ENCODE data around the gene CD69. TPM values are rescaled to one million over a fixed set of nuclear protein-coding genes. Genes with fewer than 3 reads are reported as not detected.
"Not testable (repeated sequence)": the region's sequence is repeated elsewhere in the genome, so short reads cannot be mapped to it uniquely, and the experiment has no call there.

Gene CD69
- total RNA-seq, 2 experiments from 2014 or later, result 111 to 116 TPM

GRCh38 chr12:9738905-9739304 is 21.8 kb downstream of the CD69 start:
- POLR2A ChIA-PET, result interaction anchor here (0.8 to 5.3 kb wide), 5 partner anchors 9 to 90 kb away, joined by 3 to 84 read pairs (median 3); partner anchors contain the start of genes CD69 and CLEC2D
- not testable (repeated sequence) for DNase-seq; H3K27me3 Mint-ChIP-seq; H3K9me3 Mint-ChIP-seq; ATAC-seq (ENCODE audit: low read depth)
- H3K4me3 Mint-ChIP-seq, result peak overlapping the region; percentile 75
- H3K27ac Mint-ChIP-seq, result peak overlapping the region; percentile 82
- peaks cover 26% of the 10 kb centered on the region for H3K36me3 Mint-ChIP-seq
- H3K4me1 Mint-ChIP-seq, result peaks cover 59% of the 10 kb centered on the region

- Mint-ChIP-seq H3K4me3 (peak overlapping the region; percentile 72), H3K27ac (peak overlapping the region; percentile 92), H3K9me3 (peaks cover 3% of the 10 kb centered on the region), H3K27me3 (no peaks in the 10 kb centered on the region), H3K4me1 (peaks cover 55% of the 10 kb centered on the region), H3K36me3 (peaks cover 29% of the 10 kb centered on the region)
- POLR2A ChIA-PET, result interaction anchor here (0.8 to 1.6 kb wide), 3 partner anchors 66 to 89 kb away, joined by 3 to 4 read pairs (median 4); no protein-coding TSS in a partner anchor
- DNase-seq, result no peak
- ATAC-seq (ENCODE audit: low read depth), result no peak
Measured at GRCh38 chr12:9736936-9737705, 23.6 kb downstream of the CD69 start.

- Mint-ChIP-seq H3K27me3 (no peaks in the 10 kb centered on the region), H3K36me3 (peaks cover 28% of the 10 kb centered on the region), H3K4me1 (peaks cover 55% of the 10 kb centered on the region), H3K9me3 (peaks cover 3% of the 10 kb centered on the region), H3K4me3 (no peak overlapping the region), H3K27ac (no peak overlapping the region)
- ATAC-seq (ENCODE audit: low read depth), result no peak
- POLR2A ChIA-PET, result no interaction called here
- DNase-seq, result no peak
Measured at GRCh38 chr12:9735601-9736000, 25.1 kb downstream of the CD69 start.

DNA sequence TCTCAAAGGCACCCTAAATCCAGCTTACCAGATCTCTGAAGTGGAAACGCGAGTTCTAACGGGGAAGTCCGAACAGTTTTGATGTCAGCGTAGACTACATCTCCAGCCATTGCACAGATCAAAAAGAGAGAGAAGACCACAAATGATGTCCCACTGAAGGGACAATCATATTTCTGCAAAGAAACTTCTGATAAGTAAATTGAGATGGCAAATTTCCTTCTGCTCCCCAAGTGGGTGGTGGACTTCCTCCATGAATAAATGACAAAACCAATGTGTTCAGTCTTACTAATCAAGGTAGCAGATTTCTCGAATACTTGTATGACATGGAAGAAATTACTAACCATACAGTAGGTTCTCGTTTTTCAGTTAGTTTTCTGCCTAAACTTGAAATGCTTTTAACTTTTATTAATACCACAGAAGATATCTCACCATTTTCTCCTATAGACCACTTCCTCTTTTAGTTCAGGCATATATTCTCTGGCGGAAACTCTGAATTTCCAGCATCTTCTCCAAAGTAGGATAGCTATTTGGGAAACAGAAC is 27.7 kb downstream of the CD69 start, which contains the start of gene CLECL1:
Gene CLECL1 (minus strand): TSS at position 177 of the 541 bp plus-strand sequence.
- POLR2A ChIA-PET, result interaction anchor here (0.9 to 1.4 kb wide), 2 partner anchors 59 to 65 kb away, joined by 3 read pairs; no protein-coding TSS in a partner anchor
- H3K36me3 Mint-ChIP-seq, result peaks cover 13% of the 10 kb centered on the region
- no peaks in the 10 kb centered on the region for H3K27me3 Mint-ChIP-seq
- H3K4me3 Mint-ChIP-seq, result peak within 1 kb of the TSS; percentile 63
- ATAC-seq (ENCODE audit: low read depth) (no peak), DNase-seq (no peak)
- H3K9me3 Mint-ChIP-seq, result peaks cover 1% of the 10 kb centered on the region
- H3K4me1 Mint-ChIP-seq, result peaks cover 37% of the 10 kb centered on the region
- H3K27ac Mint-ChIP-seq, result peak within 1 kb of the TSS; percentile 73

GRCh38 chr12:9731797-9732196 is 28.9 kb downstream of the CD69 start:
- Mint-ChIP-seq H3K9me3 (peaks cover 1% of the 10 kb centered on the region), H3K36me3 (peaks cover 12% of the 10 kb centered on the region), H3K4me3 (peak overlapping the region; percentile 58), H3K4me1 (peaks cover 29% of the 10 kb centered on the region), H3K27me3 (no peaks in the 10 kb centered on the region), H3K27ac (peak overlapping the region; percentile 35)
- no peak for DNase-seq
- POLR2A ChIA-PET, result interaction anchor here (1.1 to 1.5 kb wide), 2 partner anchors 24 to 84 kb away, joined by 3 to 5 read pairs; no protein-coding TSS in a partner anchor
- peak; percentile 72 for ATAC-seq (ENCODE audit: low read depth)

- POLR2A ChIA-PET, result interaction anchor here (1.1 to 1.5 kb wide), 2 partner anchors 23 to 83 kb away, joined by 3 to 5 read pairs; no protein-coding TSS in a partner anchor
- Mint-ChIP-seq H3K27me3 (no peaks in the 10 kb centered on the region), H3K27ac (peak overlapping the region; percentile 35), H3K4me1 (peaks cover 26% of the 10 kb centered on the region), H3K9me3 (peaks cover 1% of the 10 kb centered on the region), H3K36me3 (peaks cover 11% of the 10 kb centered on the region), H3K4me3 (peak overlapping the region; percentile 58)
- ATAC-seq (ENCODE audit: low read depth), result no peak
- DNase-seq, result no peak
Measured at GRCh38 chr12:9731393-9731792, 29.3 kb downstream of the CD69 start.

DNA sequence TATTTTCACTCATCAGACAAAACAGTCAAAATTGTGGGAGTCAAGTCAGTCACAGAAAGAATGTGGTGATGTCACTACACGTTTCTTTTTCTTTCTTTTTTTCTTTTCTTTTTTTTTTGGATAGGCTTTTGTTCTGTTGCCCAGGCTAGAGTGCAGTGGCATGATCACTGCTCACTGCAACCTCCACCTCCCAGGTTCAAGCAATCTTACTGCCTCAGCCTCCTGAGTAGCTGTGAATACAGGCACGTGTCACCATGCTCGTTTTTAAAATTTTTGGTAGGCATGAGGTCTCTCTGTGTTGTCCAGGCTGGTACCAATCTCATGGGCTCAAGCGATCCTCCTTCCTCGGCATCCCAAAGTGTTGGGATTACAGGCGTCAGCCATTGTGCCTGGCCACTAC is 30.1 kb downstream of the CD69 start:
- H3K36me3 Mint-ChIP-seq, result peaks cover 8% of the 10 kb centered on the region

DNA sequence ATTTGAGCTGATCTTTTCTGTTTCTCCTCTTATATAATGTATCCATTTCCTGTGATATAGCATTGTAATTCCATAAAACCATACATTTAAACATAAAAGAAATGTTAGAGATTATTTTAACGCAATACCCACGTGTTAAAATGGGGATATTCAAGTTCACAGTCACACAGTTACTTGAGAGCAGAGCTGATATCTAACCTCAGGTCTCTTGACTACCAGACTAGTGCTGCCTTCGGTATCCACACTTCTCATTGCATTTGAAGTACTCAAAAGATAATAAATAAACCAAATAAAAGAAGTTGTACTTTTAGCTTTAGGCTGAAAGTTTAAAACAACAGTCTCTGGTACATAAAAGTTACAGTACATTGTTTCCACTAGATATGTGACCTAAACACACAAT is 30.7 kb downstream of the CD69 start:
- no peak for ATAC-seq (ENCODE audit: low read depth)
- H3K4me3 Mint-ChIP-seq, result no peak overlapping the region
- peaks cover 22% of the 10 kb centered on the region for H3K4me1 Mint-ChIP-seq
- no peaks in the 10 kb centered on the region for H3K27me3 Mint-ChIP-seq
- H3K9me3 Mint-ChIP-seq, result peaks cover 1% of the 10 kb centered on the region
- POLR2A ChIA-PET, result interaction anchor here (1.0 to 1.4 kb wide), 4 partner anchors 9 to 82 kb away, joined by 3 to 5 read pairs (median 4); no protein-coding TSS in a partner anchor
- peaks cover 5% of the 10 kb centered on the region for H3K36me3 Mint-ChIP-seq
- DNase-seq, result no peak
- no peak overlapping the region for H3K27ac Mint-ChIP-seq

More for the DNA sequence above, 30.1 kb downstream of the CD69 start:
- DNase-seq (no peak), ATAC-seq (ENCODE audit: low read depth) (no peak)
- Mint-ChIP-seq H3K9me3 (peaks cover 1% of the 10 kb centered on the region), H3K27ac (no peak overlapping the region), H3K4me3 (no peak overlapping the region), H3K27me3 (no peaks in the 10 kb centered on the region), H3K4me1 (peaks cover 23% of the 10 kb centered on the region)
- POLR2A ChIA-PET, result interaction anchor here (1.0 to 1.4 kb wide), 4 partner anchors 8 to 83 kb away, joined by 3 to 5 read pairs (median 4); no protein-coding TSS in a partner anchor

DNA sequence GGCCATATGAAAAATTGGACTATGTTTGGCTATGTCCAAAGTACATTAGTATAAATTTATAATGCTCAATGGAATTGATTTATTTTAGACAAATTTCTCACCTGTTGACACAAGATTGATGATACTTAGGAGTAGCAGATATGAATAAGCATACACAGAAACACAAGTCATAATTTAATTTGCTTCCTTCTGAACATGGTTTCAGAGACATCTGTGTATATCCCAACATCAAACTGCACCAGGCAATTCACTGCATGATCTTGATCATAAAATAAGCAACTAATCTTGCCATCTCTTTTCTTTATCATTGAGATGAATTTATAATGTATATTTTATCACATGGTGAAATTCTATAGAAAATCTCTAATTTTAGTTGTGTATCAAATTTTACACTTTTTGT is 31.6 kb downstream of the CD69 start:
- Mint-ChIP-seq H3K27ac (no peak overlapping the region), H3K36me3 (peaks cover 5% of the 10 kb centered on the region), H3K4me3 (no peak overlapping the region), H3K9me3 (peaks cover 1% of the 10 kb centered on the region), H3K4me1 (peaks cover 20% of the 10 kb centered on the region), H3K27me3 (no peaks in the 10 kb centered on the region)
- POLR2A ChIA-PET, result interaction anchor here (1.4 kb wide), 1 partner anchor 81 kb away, joined by 4 read pairs; no protein-coding TSS in a partner anchor
- DNase-seq (no peak), ATAC-seq (ENCODE audit: low read depth) (no peak)

GRCh38 chr12:9727813-9728212 is 32.9 kb downstream of the CD69 start:
- H3K36me3 Mint-ChIP-seq, result peaks cover 4% of the 10 kb centered on the region
- peaks cover 1% of the 10 kb centered on the region for H3K9me3 Mint-ChIP-seq
- H3K4me1 Mint-ChIP-seq, result peaks cover 15% of the 10 kb centered on the region
- DNase-seq (no peak), ATAC-seq (ENCODE audit: low read depth) (no peak)
- no peak overlapping the region for H3K27ac Mint-ChIP-seq
- POLR2A ChIA-PET, result no interaction called here
- no peak overlapping the region for H3K4me3 Mint-ChIP-seq
- H3K27me3 Mint-ChIP-seq, result no peaks in the 10 kb centered on the region

GRCh38 chr12:9725213-9725870 is 35.4 kb downstream of the CD69 start:
- no peaks in the 10 kb centered on the region for H3K9me3 Mint-ChIP-seq
- H3K4me3 Mint-ChIP-seq, result no peak overlapping the region
- H3K4me1 Mint-ChIP-seq, result no peaks in the 10 kb centered on the region
- no peak for ATAC-seq (ENCODE audit: low read depth)
- POLR2A ChIA-PET, result interaction anchor here (1.3 kb wide), 1 partner anchor 17 kb away, joined by 3 read pairs; no protein-coding TSS in a partner anchor
- no peak overlapping the region for H3K27ac Mint-ChIP-seq
- peaks cover 2% of the 10 kb centered on the region for H3K36me3 Mint-ChIP-seq
- no peak for DNase-seq
- peaks cover 1% of the 10 kb centered on the region for H3K27me3 Mint-ChIP-seq

DNA sequence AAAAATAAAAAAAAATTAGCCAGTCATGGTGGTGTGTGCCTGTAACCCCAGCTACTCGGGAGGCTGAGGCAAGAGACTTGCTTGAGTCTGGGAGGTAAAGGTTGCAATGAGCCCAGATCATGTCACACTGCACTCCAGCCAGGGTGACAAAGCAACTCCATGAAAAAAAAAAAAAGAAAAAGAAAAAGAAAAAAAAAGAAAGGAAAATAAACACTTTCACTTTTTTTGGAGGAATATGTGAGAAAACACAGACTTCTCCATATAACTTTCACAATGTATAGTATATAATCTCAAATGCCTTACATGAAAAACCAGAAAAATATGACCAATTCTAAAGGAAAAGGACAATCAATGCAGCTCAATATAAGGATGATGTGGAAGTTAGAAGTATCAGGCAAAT is 36.7 kb downstream of the CD69 start:
- peaks cover 2% of the 10 kb centered on the region for H3K36me3 Mint-ChIP-seq
- no peak overlapping the region for H3K27ac Mint-ChIP-seq
- POLR2A ChIA-PET, result no interaction called here
- peaks cover 1% of the 10 kb centered on the region for H3K27me3 Mint-ChIP-seq
- DNase-seq (no peak), ATAC-seq (ENCODE audit: low read depth) (no peak)
- H3K4me1 Mint-ChIP-seq, result peaks cover 3% of the 10 kb centered on the region
- no peak overlapping the region for H3K4me3 Mint-ChIP-seq
- no peaks in the 10 kb centered on the region for H3K9me3 Mint-ChIP-seq

Data from activated naive CD8-positive, alpha-beta T cell treated with anti-CD3 and anti-CD28 coated beads, Interleukin-2, amount 10 ng/mL, durations not matched to agents 7 days and 5 days (primary cell).